ENCODE measurements around the gene DNAJA1.
"Not testable (repeated sequence)": the region's sequence is repeated elsewhere in the genome, so short reads cannot be mapped to it uniquely, and the experiment has no call there.

The DNAJA1 gene

DNA sequence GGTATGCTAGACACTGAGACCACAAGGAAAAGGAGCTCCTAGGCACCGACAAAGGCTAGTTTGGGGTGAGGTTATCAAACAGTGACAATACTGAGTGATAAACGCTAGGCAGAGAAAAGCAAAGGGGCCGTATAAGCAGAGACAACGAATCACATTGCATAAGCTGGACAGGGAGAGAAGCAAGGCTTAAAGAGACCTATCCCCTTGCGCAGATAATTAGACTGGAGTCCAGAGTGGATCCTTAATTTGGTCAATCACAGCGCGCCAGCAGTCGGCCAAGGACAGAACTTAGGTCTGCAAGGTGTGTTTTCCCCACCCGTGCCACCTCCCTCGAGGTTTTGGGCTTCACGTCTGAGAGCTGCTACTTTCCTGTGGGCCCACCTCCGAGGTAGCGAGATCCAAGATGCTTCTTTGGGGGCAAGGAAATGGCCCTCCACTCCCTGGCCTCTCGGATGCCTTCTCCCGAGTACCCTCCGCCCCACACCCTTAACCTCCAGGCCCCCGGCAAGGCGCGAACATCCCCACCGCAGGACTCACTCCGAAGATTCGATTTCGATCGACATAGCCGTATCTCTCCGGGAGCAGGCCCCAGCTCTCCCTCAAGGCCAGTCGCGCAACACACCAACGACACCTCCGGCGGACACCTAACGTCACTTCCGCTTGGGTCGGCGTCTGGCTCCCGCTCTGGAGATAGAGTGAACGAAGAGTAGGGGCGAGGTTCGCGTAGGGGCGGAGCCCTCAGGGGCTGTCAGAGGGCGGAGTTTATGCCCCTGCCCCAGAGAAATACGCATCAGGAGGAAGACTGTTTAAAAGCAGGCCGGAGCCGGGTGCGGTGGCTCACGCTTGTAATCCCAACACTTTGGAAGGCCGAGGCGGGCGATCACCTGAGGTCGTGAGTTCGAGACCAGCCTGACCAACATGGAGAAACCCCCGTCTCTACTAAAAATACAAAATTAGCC is 51.3 kb downstream of the DNAJA1 start, which contains the start of gene SMU1:
SMU1 (minus strand) TSS at position 629 of the 959 bp plus-strand sequence; CDS start at position 563, 66 bp downstream.
- H3K27ac ChIP-seq: peak within 1 kb of the TSS; percentile 78
- no peak for TF ChIP-seq CTCF (conservative IDR thresholded peaks at IDR 0.05)

GRCh38 chr9:33080534-33080933 is 55.5 kb downstream of the DNAJA1 start:
- no peak for TF ChIP-seq CTCF (conservative IDR thresholded peaks at IDR 0.05)
- peak overlapping the region; percentile 56 for H3K27ac ChIP-seq

- TF ChIP-seq CTCF (conservative IDR thresholded peaks at IDR 0.05): peak; percentile 85
- H3K27ac ChIP-seq: peak overlapping the region; percentile 56
Measured at GRCh38 chr9:33081128-33081851, 56.2 kb downstream of the DNAJA1 start.

DNA sequence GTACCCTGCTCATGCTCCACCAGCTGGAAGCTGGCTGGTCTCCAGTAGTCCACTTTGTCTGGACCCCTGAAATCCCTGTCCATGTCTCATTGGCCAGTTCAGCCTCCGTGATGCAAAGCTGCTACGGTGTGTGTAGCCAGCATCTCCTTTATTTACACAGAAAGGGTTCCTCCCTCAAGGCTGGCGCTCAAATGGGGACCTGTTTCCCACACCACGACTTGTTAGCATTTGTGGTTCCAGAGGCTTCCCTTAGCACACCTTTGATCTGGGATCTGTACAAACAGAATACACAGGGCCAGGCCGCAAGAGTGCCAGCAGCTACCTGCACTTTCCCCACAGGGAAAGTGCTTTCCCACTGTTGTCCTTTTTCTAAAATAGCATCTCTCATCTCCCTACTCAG is 57.1 kb downstream of the DNAJA1 start:
- H3K27ac ChIP-seq: peak overlapping the region; percentile 56; the same call in 1 of the 2 replicates
- TF ChIP-seq CTCF (conservative IDR thresholded peaks at IDR 0.05): no peak

GRCh38 chr9:33082538-33083326 is 57.7 kb downstream of the DNAJA1 start:
- no peak for TF ChIP-seq CTCF (conservative IDR thresholded peaks at IDR 0.05)
- no peak overlapping the region; the same call in 1 of the 2 replicates for H3K27ac ChIP-seq

- not testable (repeated sequence) for H3K27ac ChIP-seq
Measured at GRCh38 chr9:33085672-33086071, 60.6 kb downstream of the DNAJA1 start.

Data from VCaP (cell line).